ENCODE data around the gene IZUMO4.

GRCh38 chr19:2117215-2117960 is 20.7 kb downstream of the IZUMO4 start:
- TF ChIP-seq CTCF (IDR thresholded peaks at IDR 0.05) = no peak
- no peak for TF ChIP-seq EP300 (IDR thresholded peaks at IDR 0.05)
